GM18507 (cell line): ENCODE measurements around the gene OR4F6.

Experiments used
- DNase-seq: peaks from one replicate; pipeline ENCODE4 v3.0.0; 2011; ENCODE audit warnings: low read depth; ENCODE audit not compliant: insufficient read length; ENCODE audit errors: extremely low spot score
- FAIRE-seq: peaks from 2 replicates; lab custom pipeline; 2011; peaks lifted over from hg19 to GRCh38; lab: Jason Lieb, UNC

Gene OR4F6

DNA sequence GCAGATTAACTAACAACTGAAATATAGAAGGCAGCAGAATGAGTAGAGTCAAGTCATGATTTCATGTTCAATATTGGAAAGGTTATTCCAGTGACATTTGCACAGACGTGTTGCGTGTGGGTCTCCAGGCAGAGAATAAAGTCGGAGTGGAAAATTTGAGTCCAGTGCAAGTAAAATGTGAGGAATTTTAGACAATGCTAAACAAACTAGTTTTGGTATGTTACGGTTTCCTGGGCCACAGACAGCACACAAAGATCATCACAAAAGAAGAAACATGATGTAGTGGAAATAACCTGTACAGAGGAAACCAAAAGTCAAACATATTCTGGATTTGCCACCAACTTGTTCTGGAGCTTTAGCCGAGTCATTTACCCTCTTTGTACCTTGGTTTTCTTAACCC, 367 bp downstream of the OR4F6 start:
- no peak for FAIRE-seq
- no peak for DNase-seq

DNA sequence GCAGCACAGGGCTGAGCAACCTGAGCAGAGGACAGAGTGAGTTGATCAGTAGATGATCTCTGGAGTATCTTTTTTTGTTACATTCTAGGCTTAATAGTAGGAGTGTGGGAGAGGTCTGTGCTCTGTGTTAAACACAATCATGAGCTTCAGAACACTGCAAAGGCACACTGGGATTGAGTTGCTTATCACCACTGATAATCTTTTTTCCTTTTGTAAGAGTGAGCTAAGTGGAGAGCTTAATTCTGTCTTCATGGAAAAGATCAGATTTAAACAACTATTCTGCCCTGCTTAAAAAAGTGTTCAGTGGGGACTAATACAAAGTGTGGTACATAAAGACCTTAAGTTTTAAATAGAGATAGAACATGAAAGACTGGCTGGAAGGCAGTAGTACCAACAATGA, 1.1 kb downstream of the OR4F6 start:
- DNase-seq (no peak), FAIRE-seq (no peak)

DNA sequence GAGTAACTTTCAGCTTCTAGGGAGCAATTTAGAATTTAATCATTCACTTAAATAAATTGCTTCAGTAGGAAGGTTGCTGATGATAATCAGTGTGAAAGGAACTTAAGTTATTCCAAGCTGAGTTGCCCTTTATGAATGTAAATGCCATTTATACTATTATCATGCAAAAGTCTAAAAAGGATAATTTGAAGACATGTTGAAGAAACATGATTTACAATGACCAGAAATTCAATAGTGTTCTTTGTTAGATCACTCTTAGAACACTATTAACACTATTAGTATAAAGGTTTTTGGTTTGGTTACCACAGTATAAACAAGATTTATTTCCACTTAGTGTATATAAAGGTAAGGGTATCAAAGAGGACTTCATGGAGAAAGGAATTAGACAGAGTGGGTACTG, 1.6 kb downstream of the OR4F6 start:
- DNase-seq, result no peak
- FAIRE-seq, result no peak

DNA sequence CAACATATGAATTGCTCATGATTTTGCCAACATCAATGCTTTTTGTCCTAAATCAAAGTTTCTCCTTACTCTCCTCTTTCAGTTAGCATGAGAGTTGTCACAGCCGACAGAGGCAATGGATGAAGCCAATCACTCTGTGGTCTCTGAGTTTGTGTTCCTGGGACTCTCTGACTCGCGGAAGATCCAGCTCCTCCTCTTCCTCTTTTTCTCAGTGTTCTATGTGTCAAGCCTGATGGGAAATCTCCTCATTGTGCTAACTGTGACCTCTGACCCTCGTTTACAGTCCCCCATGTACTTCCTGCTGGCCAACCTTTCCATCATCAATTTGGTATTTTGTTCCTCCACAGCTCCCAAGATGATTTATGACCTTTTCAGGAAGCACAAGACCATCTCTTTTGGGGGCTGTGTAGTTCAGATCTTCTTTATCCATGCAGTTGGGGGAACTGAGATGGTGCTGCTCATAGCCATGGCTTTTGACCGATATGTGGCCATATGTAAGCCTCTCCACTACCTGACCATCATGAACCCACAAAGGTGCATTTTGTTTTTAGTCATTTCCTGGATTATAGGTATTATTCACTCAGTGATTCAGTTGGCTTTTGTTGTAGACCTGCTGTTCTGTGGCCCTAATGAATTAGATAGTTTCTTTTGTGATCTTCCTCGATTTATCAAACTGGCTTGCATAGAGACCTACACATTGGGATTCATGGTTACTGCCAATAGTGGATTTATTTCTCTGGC, 2.5 kb downstream of the OR4F6 start:
- DNase-seq (no peak), FAIRE-seq (no peak)

DNA sequence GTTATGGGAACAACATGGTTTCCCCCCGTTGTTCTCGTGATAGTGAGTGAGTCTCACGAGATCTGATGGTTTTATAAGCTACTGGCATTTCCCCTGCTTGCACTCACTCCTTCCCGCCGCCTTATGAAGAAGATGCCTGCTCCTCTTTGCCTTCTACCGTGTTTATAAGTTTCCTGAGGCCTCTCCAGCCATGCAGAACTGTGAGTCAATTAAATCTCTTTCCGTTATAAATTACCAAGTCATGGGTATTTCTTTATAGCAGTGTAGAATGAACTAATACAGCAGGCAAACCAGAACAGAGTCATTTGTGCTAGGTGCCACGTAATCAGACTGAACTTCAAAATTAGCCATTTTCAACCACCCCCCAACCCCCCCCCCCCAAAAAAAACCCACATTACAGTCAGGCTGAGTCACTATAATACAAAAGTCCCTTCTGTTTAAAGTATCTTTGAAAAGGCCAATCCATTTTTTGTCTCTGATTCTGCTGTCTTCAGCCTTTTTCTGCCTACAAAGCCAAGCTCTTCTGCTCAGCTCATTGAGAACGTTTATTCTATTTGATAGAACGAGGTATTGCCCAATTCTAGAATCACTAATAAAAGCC, 4.1 kb downstream of the OR4F6 start:
- DNase-seq (no peak), FAIRE-seq (no peak)

DNA sequence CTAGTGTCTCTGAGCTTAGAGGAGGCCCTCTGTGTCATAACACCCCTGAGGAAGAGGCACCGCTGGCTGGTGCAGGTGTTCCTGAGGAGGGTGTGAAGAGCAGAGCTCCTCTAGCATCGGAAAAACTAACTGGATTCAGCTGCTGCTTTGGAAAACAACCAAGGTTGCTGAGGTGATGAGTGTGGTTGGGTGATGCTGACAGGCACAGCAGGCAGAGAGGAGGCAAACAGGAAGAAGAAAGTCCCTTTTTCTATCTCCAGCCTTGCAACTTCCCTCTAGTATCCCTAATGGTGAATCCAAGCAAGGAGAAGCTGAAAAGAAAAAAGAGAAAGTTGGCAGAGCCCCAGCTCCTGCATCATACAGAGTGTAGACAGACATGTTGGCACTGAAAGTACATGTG, 4.9 kb downstream of the OR4F6 start:
- no peak for DNase-seq
- FAIRE-seq, result no peak

DNA sequence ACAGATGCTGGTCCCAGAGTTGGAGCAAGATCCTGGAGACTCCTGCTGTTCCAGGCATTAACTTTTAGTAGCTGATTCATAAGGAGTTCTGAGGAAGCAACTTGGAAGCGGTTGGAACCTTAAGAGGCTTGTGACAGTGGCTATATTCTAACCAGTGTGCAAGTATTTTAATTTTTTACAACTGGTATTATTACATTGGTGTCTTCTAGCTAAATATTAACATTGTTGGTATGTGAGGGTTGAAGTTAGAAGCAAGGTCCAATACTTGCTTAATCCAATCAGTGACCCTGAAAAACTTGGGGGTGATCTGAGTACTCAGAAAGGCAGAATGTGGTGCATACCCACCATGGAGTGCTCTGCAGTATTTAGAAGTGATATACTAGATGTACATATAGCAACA, 7.1 kb downstream of the OR4F6 start:
- DNase-seq (no peak), FAIRE-seq (no peak)

DNA sequence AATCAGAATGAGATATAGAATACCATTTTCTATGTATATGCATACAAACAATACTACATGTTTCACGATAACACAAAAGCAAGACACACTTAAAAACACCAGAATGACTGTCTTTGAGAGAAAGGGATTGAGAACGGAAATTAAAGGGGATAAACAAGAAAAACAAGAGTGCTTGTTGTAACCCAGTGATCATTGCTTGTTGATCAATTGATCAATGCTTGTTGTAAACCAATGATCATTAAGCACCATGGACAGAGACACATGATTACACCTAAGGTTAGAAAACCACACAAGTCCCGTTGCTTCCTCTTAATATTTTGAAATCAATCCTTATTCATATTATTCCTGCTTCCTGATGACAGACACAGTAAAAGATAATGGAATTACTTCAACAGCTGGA, 7.6 kb downstream of the OR4F6 start:
- no peak for DNase-seq

DNA sequence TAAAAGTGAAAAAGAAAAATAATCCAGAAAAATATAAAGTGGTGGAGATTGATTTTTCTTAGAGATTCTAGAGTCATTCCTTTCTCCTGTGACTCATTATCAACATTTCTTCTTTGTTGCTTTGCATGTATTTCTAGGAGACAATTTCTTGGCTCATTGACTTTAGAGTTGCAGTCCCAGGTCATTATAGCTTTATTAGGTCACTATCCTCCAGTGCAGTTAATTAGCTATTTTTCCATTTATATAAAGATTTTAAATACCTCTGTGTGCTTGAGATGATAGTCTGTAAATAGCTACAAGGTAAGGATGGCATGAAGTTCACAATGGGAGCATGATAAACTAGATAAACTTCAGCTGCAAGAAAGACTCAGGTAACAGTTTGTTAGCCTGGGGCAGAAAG, 8.6 kb downstream of the OR4F6 start, which contains the start of gene OR4F15:
TSS of gene OR4F15 (plus strand) at position 301 of the 400 bp plus-strand sequence. CDS start 5,985 bp downstream, outside the sequence.
- DNase-seq (no peak), FAIRE-seq (no peak)

More for the DNA sequence above, 7.6 kb downstream of the OR4F6 start:
- no peak for FAIRE-seq

DNA sequence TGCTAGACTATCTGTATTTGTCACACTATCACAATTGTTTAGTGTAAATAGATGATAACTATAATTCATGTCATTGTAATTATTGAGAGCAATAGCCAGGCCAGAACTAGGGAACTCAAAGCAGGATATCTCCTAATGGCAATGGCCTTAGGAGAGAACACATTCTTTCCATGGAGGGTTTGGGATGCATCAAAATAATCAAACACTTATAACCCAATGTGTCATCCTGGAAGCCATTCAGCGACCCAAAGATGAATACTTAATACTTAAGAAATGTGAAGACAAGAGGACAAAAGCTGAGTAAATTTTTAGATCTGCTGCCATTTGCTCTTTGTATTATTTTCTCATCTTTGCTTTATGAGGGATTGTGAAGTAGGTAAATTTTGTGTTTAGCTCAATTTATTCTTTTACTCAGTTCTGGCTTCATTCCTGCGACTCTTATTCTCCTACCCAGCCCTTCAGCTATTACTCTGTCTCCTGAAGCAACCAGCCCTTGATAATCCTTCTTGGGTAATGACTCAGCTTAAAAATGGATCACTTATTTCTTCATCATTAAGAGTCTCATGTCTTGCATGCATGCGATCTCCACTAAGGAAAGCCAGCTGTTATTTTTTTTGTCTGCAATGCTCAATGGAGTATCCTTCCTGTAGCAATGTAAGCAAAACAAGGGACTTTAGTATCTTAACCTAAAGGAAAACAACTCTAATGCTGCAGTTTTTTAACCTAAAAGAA, 10.7 kb downstream of the OR4F6 start:
- DNase-seq (no peak), FAIRE-seq (no peak)

DNA sequence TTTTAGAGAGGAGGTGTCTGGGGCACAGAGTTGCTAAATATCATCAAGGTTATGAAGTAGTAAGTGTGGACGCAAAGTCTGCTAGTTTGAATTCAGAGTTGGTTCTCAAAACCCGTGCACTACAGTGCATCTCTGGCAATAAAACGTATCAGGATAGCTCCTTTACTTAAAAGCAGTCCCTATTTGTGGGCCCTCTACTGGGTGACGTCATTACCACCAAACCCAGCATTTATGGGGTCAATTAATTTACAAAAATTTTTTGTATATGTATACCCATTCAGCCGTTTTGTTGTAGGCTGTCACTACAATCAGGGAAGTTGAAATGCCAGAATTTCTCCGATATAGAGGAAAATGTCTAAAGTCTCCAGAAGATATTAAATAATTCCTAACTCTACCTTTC, 17.5 kb downstream of the OR4F6 start:
- DNase-seq (no peak), FAIRE-seq (no peak)

DNA sequence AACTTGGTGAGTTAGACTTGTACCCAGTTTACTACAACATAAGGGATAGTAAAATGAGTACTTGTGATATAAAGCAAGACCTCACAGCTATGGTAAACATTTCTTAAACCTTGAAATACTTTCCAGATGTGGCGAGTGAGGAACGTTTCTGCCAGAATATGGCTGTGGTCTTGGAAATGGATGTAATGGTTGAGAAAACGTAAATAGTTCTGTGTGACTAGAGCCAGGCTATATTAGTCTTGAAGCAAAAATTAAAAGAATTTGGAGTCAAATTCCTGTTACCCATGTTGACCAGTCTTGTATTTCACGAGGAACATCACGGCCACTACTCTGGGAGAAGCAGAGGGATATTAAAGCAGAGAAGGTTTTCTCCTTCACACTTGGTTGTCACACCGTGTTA, 23.9 kb downstream of the OR4F6 start:
- no peak for FAIRE-seq
- DNase-seq, result no peak

DNA sequence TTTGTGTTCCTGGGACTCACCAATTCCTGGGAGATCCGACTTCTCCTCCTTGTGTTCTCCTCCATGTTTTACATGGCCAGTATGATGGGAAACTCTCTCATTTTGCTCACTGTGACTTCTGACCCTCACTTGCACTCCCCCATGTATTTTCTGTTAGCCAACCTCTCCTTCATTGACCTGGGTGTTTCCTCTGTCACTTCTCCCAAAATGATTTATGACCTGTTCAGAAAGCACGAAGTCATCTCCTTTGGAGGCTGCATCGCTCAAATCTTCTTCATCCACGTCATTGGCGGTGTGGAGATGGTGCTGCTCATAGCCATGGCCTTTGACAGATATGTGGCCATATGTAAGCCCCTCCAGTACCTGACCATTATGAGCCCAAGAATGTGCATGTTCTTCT, 25.5 kb downstream of the OR4F6 start:
- FAIRE-seq (no peak), DNase-seq (no peak)

DNA sequence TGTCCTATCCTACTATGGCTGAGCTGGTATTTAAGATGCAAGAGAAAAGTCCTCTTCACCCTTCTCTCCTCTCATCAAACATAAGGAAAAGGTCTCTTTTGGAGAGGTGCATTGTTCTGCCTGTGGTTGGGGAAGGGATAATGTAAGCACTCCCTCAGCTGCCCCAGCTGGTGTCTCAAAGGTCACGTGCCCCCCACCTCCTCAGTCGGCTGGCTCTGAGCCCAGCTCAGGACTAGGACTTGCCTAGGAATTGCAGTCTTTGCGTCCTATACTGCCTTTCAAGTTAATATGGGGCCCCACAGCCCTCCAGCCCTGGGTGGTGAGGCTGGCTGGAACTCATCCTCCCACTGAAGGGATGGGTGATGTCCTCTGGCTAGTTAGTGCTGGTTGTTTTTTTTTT, 38.3 kb downstream of the OR4F6 start:
- FAIRE-seq (no peak), DNase-seq (no peak)

DNA sequence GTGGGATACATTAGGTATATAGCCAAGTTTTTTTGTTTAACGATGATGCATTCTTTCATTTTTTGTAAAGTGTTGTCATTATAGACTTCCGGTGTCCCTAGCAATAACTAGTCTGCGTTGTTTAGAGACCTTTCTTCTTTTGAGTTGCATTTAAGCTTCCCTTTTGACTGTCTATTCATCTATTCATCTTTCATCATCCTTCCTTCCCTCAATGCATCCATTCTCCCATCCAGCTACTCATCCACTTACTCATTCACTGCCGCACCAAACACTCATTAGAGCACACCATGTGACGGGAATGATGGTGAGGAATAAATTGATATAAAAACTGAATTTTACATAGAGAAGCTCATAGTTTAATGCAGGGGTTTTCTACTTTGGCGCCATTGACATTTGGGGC, 41.6 kb downstream of the OR4F6 start:
- DNase-seq (no peak), FAIRE-seq (no peak)

DNA sequence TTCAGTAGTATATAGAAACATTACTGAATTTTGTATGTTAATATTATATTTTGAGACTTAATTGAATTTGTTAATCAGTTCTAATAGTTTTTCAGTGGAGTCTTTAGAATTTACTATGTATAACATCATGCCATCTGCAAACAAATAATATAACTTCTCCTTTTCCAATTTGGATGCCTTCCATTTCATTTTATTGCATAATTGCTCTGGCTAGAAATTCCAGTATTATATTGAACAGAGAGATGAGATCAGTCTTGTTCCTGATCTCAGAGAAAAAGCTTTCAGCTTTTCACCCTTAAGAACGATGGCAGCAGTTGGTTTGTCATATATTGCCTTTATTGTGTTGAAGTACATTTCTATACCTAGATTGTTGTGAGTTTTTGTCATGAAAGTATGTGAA, 49.0 kb downstream of the OR4F6 start:
- DNase-seq, result no peak
- FAIRE-seq, result no peak
